ENCODE results near the gene GATA5.
"Not testable (repeated sequence)": the region's sequence is repeated elsewhere in the genome, so short reads cannot be mapped to it uniquely, and the experiment has no call there.

The GATA5 gene

GRCh38 chr20:62428396-62429295 is 47.1 kb downstream of the GATA5 start:
- DNase-seq (ENCODE audit: low spot score): no peak

- DNase-seq (ENCODE audit: low spot score): no peak
These were observed 47.8 kb downstream of the GATA5 start for GRCh38 chr20:62428002-62428372.

DNA sequence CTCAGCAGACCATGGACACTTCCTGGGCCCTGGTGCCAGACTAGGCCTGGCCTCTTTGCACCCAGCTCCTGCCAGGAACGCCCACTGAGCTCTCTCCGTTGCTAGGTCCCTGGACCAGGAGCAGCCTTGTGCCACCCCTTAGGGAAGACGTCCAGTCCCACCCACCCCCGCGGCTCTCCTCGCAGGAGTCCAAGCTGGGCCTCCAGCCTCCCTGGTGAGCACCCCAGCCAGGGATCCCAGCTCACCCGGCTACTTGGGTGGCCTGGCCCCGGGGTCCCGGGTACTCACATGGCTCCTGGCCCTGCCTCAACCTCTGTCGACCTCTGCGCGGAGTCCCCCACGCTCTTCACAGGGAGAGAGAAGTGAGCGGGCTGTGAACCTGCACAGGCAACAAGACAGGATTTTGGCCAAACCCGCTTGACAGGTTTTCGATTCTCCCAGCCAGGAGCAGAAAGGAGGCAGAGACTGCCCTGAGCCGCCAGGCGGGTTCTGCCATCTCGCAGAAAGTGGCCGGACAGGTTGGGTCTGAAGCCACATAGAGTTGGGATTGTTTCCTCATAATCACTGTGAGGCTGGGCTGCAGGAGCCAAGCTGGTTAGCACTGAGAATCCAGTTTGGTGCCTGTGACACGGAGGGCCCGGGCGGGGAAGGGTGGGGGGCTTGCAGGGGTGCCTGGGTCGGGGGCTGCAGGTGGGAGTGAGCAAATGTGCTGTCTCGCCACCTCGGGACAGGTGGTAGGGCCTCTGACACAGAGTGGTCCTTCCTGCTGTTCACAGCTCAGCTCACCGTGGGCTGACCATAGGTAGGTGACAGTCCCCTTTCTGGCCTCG is 48.4 kb downstream of the GATA5 start, which contains the start of gene RBBP8NL:
Gene RBBP8NL, minus strand, starts transcription at position 368 of the 830 bp plus-strand sequence. CDS start 7,892 bp downstream, outside the sequence.
- peak; percentile 78 for DNase-seq (ENCODE audit: low spot score)

DNA sequence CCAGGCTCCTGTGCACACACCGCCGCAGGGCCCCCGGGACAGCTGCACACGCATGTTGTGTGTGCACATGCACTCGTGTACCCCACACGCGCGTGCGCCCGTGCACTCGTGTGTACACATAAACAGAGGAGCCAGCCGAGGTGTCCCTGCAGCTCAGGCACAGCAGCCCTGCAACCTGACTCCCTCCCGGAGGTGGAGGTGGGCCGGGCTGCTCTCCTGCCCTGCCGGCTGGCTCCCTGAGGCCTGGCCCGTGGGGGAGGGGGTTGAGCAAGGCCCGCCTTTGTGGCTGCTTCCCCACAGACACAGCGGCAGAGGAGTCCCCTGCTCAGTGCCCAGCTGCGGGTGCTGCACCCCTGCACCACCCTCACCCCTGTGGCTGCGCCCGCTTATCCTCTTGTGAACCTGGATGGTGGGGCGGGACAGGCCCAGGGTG is 49.1 kb downstream of the GATA5 start:
- DNase-seq (ENCODE audit: low spot score): peak; percentile 89

DNA sequence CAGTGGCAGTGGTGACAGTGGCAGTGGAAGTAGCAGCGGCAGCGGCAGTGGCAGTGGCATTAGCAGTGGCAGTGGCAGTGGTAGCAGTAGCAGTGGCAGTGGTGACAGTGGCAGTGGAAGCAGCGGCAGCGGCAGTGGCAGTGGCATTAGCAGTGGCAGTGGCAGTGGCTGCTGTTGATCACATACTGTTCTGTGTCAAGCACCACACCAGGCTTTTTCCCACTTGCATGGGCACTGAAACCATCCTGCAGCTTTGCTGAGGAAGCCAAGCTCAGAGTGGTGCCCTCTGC is 49.8 kb downstream of the GATA5 start:
- not testable (repeated sequence) for DNase-seq (ENCODE audit: low spot score)

- no peak for DNase-seq (ENCODE audit: low spot score)
These were observed 50.3 kb downstream of the GATA5 start for GRCh38 chr20:62425281-62426058.

GRCh38 chr20:62424249-62425107 is 51.3 kb downstream of the GATA5 start:
- no peak for DNase-seq (ENCODE audit: low spot score)

DNA sequence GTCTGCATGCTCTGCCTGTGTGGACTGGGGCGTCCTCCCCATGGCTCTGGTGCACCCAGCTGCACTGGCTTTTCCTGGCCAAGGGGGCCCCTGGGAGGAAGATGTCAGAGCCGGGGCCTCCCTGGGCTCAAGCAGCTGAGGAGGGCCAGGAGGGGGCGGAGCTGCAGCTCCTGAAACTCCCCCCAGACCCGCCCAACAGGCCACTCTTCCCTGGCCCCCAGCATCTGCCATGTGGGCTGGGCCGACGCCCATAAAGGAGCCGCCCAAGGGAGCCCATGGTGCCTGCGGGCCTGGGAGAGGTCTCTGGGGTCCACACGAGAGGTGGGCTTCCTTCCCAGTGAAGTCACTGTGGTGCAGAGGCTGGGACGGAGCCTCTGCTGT is 52.5 kb downstream of the GATA5 start:
- DNase-seq (ENCODE audit: low spot score): no peak

DNA sequence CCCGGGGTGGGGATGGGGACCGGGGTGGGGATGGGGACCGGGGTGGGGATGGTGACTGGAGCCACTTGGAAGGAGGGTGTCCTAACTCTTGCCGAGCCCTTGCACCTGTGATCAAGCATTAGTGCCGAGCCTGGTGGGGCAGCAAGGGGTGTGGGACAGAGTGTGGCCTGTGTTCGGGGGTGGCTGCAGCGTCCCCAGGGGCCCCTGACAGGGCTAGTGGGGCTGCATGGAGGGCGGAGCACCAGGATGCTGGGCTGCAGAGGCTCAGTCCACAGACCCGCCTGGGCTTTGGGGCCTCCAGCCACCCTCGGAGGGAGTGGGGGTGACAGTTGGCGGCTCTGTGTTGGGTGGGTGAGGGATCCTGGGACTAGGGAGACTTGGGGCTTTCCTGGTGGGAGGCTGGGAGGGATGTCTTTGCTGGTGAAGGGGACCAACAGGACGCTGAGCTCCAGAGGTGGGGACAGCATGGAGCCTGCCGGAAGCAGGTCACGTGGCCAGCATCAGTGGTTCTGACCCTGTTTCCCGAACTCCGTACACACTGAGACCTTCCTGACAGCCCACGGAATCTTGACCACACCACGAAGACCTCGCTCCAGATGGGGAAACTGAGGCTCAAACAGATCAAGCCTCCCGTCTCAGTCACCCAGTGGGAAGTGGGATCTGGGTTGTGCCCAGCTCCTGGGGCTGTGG is 53.0 kb downstream of the GATA5 start:
- DNase-seq (ENCODE audit: low spot score): no peak

DNA sequence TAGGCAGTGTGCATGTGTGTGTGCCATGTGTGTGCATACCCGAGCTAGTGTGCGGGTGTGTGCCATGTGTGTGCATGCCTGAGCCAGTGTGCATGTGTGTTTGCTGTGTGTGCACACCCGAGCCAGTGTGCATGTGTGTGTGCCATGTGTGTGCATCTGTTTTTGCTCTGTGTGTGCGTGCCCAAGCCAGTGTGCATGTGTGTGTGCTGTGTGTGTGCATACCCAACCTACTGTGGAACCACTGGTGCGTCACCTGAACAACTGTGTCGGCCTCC is 54.1 kb downstream of the GATA5 start:
- no peak for DNase-seq (ENCODE audit: low spot score)

DNA sequence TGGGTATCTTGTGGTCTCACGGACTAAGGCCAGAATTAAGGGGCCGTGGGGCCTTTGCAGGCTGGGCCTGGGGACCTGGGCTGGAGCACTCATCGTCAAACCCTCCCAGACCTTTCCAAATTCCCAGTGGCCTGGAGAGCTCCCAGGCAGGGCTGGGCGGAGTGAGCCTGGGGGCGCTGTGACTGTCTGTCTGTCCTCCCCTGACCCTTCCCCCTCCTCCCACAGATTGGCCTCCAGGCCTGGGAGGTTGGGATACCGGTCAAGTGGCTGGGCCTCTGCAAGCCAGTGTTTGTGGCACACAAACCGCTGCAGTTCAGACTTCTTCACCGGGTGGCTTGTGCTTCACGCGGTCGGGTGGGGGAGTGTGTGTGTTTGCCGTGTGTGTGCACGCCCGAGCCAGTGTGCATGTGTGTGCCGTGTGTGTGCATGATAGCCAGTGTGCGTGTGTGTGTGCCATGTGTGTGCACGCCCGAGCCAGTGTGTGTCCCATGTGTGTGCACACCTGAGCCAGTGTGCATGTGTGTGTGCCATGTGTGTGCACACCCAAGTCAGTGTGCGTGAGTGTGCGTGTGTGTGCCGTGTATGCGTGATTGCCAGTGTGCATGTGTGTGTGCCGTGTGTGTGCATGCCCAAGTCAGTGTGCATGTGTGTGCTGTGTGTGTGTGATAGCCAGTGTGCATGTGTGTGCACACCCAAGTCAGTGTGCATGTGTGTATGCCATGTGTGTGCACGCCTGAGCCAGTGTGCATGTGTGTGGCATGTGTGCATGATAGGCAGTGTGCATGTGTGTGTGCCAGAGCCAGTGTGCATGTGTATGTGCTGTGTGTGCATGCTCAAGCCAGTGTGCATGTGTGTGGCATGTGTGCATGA is 54.7 kb downstream of the GATA5 start:
- DNase-seq (ENCODE audit: low spot score): no peak

- DNase-seq (ENCODE audit: low spot score): no peak
These were observed 56.0 kb downstream of the GATA5 start for GRCh38 chr20:62419759-62420158.

DNA sequence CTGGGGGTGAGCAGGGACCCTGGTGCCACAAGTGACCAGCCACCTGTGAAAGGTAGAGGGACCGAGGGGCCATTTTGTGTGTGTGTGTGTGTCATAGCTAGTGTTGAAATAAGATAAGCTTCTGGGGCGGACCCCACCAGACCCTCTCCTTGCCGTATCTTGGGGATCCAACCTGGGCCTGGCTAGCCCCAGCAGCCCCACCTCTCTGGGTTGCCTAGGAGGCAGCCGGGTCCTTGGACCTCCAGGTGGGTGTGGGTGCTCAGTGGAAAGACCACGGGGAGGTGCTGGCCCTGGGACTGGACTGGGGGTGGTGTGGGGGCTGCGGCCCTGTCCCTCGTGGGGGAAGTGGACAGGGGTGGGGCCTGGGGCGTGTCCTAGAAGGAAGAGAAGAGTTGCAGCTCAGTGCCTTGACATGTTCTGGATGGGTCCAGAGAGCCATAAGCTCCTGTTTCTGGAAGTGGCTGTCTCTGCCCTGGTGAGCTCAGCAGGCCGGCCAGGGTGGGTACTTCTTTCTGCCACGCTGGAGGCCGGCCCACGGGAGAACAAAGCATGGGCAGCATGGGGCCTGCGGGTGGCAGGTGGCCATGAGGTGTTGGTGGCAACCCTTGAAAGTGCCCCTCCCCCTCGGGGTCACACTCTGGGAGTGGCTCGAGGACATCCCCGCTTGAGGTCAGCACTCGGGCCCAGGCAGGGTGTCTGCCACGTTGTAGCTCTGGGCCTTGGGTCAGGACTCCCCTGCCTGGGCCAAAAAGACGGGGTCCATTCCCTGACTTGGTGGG is 56.9 kb downstream of the GATA5 start:
- no peak for DNase-seq (ENCODE audit: low spot score)

DNA sequence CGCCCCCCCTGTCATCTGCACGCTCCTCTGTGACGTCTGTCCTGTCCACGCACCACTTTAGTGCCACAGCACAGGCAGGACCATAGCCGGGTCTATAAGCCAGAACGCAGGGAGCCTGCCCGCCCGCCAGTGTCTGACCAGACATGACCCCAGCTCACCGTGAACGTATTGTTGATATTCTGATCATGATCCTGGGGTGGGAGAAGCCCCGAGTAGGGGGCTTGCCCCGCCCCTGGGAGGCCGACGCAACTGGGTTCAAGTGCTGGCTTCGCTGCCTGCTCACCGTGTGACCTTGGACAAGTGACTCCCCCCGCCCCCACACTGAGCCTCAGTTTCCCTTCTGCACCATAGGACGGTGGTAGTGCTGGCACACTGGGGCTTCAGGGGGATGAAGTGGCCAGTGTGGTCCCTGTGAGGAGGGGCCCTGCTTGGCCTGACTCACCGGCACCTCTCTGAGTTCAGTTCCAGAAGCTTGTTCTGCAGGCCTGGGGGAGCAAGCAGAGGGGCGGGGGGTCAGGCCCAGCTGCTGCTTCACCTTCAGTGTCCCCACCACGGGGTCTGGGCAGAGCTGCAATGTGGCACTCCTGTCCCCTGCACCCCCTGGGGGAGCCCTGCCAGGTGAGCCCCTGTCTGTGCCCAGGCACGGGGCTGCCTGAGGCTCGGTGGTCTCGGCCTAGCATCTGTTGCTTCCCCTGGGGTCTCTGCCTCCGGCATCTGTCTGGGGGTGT is 57.6 kb downstream of the GATA5 start:
- DNase-seq (ENCODE audit: low spot score): no peak

DNA sequence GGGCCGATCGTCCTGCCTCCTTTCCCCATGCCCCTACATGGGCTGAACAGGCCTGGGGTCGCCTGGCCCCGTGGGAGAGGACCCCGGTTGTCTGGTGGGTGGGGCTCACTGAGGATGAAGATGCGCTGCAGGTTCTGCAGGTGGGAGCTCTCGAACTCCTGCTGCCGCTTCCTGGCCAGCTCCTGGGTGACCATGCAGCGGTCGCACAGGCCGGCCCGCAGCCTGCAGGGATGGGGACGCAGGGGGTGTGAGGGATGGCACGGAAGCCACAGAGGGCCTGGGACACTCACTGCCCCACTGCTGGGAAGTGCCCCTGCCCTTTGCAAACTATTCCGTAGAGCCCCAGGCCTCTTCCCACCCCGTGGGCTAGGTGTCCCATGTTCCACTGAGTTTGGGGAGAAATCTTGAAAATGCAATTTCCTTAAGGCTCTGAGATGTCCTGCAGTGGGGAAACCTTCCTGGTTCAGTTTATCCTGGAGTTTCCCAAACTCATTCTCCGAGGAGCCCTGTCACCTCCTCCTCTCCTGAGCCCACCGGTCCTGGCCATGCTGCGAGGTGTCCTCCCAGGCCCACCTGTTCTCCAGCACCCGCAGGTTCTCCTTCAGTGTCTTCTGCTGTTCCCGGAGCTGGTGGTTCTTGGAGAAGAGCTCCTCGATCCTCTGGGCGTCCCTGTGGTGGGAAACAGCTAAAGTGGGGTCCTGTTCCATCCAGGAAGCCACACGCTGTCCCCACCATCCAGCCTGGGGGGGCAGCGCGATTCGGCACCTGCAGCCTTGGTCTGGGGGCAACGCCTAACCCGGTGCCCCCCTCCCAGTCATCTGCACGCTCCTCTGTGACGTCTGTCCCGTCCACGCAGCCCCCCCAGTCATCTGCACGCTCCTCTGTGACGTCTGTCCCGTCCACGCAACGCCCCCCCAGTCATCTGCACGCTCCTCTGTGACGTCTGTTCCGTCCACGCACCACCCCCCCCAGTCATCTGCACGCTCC is 58.9 kb downstream of the GATA5 start:
- no peak for DNase-seq (ENCODE audit: low spot score)

- DNase-seq (ENCODE audit: low spot score): no peak
These were observed 60.3 kb downstream of the GATA5 start for GRCh38 chr20:62415354-62416111.
